ENCODE data around the gene GTF2A1L.
"Not testable (repeated sequence)": the region's sequence is repeated elsewhere in the genome, so short reads cannot be mapped to it uniquely, and the experiment has no call there.

The GTF2A1L gene

GRCh38 chr2:48607307-48608014, 10.2 kb upstream of the GTF2A1L start:
- no peak for DNase-seq
- ATAC-seq = no peak

- DNase-seq (no peak), ATAC-seq (no peak)
Measured at GRCh38 chr2:48613211-48613610, 4.4 kb upstream of the GTF2A1L start.

GRCh38 chr2:48614581-48614980, 3.1 kb upstream of the GTF2A1L start:
- ATAC-seq, DNase-seq: not testable (repeated sequence)

- ATAC-seq = no peak
- no peak for DNase-seq
Measured at GRCh38 chr2:48619526-48619925, 1.9 kb downstream of the GTF2A1L start.

GRCh38 chr2:48620604-48621003, 2.9 kb downstream of the GTF2A1L start:
- DNase-seq (no peak), ATAC-seq (no peak)

- DNase-seq, ATAC-seq: not testable (repeated sequence)
Measured at GRCh38 chr2:48622691-48623090, 5.0 kb downstream of the GTF2A1L start.

- ATAC-seq = no peak
- DNase-seq = no peak
Measured at GRCh38 chr2:48624696-48625095, 7.0 kb downstream of the GTF2A1L start.

GRCh38 chr2:48626047-48626446, 8.4 kb downstream of the GTF2A1L start:
- DNase-seq (no peak), ATAC-seq (no peak)

- ATAC-seq = no peak
Measured at GRCh38 chr2:48633143-48633542, 15.5 kb downstream of the GTF2A1L start.

GRCh38 chr2:48635786-48636185, 18.1 kb downstream of the GTF2A1L start:
- DNase-seq (no peak), ATAC-seq (no peak)

More at GRCh38 chr2:48633143-48633542, 15.5 kb downstream of the GTF2A1L start:
- no peak for DNase-seq

- DNase-seq = no peak
- no peak for ATAC-seq
Measured at GRCh38 chr2:48638261-48638660, 20.6 kb downstream of the GTF2A1L start.

- ATAC-seq (no peak), DNase-seq (no peak)
Measured at GRCh38 chr2:48651158-48651790, 33.6 kb downstream of the GTF2A1L start.

- ATAC-seq = no peak
- DNase-seq = no peak
Measured at GRCh38 chr2:48668992-48669391, 51.3 kb downstream of the GTF2A1L start.

- no peak for ATAC-seq
- DNase-seq = no peak
Measured at GRCh38 chr2:48673581-48673980, 55.9 kb downstream of the GTF2A1L start.

- no peak for DNase-seq
- ATAC-seq = no peak
Measured at GRCh38 chr2:48674933-48675332, 57.3 kb downstream of the GTF2A1L start.

- no peak for ATAC-seq
- DNase-seq = no peak
Measured at GRCh38 chr2:48677450-48677849, 59.8 kb downstream of the GTF2A1L start.

- ATAC-seq = no peak
- DNase-seq = no peak
Measured at GRCh38 chr2:48685126-48685525, 67.5 kb downstream of the GTF2A1L start.

GRCh38 chr2:48691935-48692691, 74.5 kb downstream of the GTF2A1L start:
- DNase-seq = no peak
- ATAC-seq = no peak

GRCh38 chr2:48693066-48693465, 75.4 kb downstream of the GTF2A1L start:
- no peak for ATAC-seq
- no peak for DNase-seq

- ATAC-seq = no peak
- no peak for DNase-seq
Measured at GRCh38 chr2:48693645-48694044, 76.0 kb downstream of the GTF2A1L start.

GRCh38 chr2:48694149-48694548, 76.5 kb downstream of the GTF2A1L start:
- ATAC-seq = no peak
- no peak for DNase-seq

- DNase-seq = no peak
Measured at GRCh38 chr2:48695991-48696390, 78.3 kb downstream of the GTF2A1L start.

GRCh38 chr2:48696881-48697280, 79.2 kb downstream of the GTF2A1L start:
- ATAC-seq = no peak
- DNase-seq = no peak

More at GRCh38 chr2:48695991-48696390, 78.3 kb downstream of the GTF2A1L start:
- no peak for ATAC-seq

All from stimulated activated naive CD8-positive, alpha-beta T cell treated with anti-CD3 and anti-CD28 coated beads, Interleukin-15, Interleukin-2, amounts not matched to agents 100 U/mL and 50 U/mL, for 24 hours (primary cell).